Stimulated activated CD8-positive, alpha-beta memory T cell treated with anti-CD3 and anti-CD28 coated beads, Interleukin-7, amount 100 ng/mL, for 1 hour (primary cell): ENCODE data around the gene SENP1.
"Not testable (repeated sequence)": the region's sequence is repeated elsewhere in the genome, so short reads cannot be mapped to it uniquely, and the experiment has no call there.

ENCODE experiments used
- DNase-seq, 2 donors: peaks; one replicate each; pipeline ENCODE4 v3.0.0-alpha.2; 2020; ENCODE audit warnings: low read depth in 2 of 2

SENP1 gene

GRCh38 chr12:48111312-48111693, 5.4 kb upstream of the SENP1 start:
- not testable (repeated sequence) for DNase-seq

GRCh38 chr12:48110691-48111311, 4.9 kb upstream of the SENP1 start:
- DNase-seq = no peak

- DNase-seq = no peak
These were observed 3.5 kb upstream of the SENP1 start for GRCh38 chr12:48109424-48109823.

DNA sequence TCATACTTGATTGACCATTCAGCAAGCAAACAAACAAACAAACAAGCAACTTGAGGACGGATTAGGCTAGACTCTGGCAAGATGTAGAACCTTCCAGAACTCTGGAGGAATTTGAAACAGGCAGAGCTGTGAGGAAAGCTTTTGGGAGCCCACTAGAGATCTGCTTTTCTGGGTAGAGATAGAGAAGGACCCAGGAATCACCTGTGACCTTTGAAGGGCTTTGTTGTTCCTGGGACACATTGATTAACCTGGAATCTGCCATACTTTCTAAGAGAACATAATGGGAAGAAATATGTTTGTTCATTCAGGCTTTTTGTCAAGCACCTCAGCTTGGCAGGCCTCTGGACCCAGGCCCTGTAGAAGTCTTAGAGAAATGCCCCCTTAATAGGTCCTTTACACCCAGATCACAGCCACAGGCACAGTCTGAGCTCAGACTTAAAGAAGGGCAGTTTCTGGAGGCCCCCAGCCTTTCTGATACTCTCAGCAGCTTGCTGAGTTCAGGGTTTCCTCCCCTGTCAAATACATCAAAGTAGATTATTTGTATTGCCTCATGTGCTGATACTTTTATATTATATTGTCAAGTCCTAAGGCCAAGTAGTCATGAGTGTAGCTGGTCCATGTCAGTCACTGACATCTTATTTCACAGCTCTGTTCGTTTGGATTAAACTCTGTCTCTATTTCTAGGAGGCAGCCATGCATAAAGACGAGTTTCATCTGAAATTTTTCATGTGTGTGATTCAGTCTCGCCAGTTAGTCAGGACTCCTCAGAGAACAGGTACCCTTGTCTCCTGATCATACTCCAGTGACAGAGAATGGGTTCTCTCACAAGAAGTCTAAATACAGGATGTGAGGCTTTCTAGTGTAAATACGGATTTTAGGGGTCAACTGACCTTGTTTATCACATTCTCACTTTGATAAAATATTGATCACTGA, 1.1 kb upstream of the SENP1 start:
- no peak for DNase-seq

GRCh38 chr12:48105321-48105866, 485 bp downstream of the SENP1 start:
- peak in 1 of 2 donors; percentile 27 for DNase-seq

GRCh38 chr12:48104531-48104930, 1.3 kb downstream of the SENP1 start:
- no peak for DNase-seq

DNA sequence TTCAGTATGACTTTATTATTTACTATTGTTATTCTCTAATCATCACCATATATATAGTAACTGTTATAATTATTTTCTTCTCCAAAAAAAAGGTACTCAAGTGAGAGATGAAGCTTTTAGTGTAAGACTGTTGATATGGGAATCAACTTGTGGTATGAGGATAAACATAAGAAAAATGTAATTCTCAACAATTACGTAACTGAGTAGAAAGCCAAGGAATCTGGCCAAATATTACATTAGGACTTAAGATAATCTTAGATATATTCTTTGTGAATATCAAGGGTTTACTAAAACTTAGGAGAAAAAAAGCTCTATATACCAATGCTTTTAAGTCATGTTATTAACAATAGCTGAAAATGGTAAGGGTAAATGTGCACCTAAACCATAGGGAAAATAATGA, 13.3 kb downstream of the SENP1 start:
- no peak for DNase-seq

GRCh38 chr12:48086327-48086726, 19.6 kb downstream of the SENP1 start:
- DNase-seq = no peak

- no peak for DNase-seq
These were observed 20.9 kb downstream of the SENP1 start for GRCh38 chr12:48084841-48085460.

DNA sequence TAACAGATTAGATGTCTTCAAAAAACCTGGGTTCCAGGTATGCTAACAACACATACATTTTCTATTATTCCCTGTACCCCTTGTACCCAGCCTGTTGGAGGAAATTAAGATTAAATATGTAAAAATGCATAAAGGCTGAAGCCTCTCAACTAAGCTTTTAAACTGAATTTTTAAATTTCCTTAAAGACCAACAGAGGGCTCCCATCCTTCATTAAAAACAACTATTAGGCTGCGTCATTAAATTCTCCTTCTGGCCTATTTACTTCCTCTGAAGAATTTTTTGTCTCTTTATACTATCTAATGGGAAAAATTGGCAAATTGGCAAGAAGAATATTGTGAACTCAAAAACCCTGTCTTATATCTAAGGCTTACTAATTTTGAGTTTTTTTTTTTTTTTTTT, 21.8 kb downstream of the SENP1 start:
- no peak for DNase-seq

DNA sequence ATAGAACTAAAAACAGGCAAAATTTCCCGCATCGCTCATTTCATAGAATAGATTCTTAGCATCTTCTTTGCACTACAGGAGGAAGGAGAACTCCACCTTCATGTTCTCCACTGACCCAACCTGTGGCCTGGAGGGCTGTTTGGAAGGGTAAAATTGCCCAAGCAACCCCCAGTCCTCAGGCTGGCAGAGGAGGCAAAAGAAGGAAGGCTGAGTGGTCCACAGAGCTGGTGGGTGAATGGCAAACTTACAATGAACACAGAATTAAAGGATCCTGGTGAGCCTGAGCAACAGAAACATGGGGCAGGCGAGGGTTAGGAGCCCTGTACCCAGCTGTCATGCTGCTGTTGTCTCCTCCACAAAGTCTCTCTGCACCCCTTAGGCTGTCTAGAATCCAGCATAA, 25.1 kb downstream of the SENP1 start:
- DNase-seq = no peak

DNA sequence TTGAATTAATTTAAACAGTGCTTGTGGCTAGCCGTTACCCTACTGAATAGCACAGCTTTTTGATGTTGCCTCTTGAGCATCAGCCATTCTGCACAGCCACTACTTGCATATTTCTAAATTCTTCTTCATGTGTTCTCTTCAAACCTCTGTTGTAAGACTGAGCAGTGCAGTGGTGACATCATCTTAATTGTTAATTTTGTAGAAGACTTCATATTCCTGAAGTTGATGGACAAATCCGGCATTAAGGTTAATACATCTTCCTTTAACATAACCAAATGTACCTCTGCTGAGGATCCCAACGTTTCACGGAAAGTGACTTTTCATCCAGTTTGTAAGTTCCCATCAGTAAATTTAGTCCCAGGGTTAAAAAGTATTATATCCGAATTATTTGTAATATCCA, 25.6 kb downstream of the SENP1 start:
- DNase-seq = no peak

- DNase-seq = no peak
These were observed 27.0 kb downstream of the SENP1 start for GRCh38 chr12:48078901-48079300.

- no peak for DNase-seq
These were observed 28.8 kb downstream of the SENP1 start for GRCh38 chr12:48077111-48077510.

- DNase-seq = no peak
These were observed 30.0 kb downstream of the SENP1 start for GRCh38 chr12:48075832-48076231.

DNA sequence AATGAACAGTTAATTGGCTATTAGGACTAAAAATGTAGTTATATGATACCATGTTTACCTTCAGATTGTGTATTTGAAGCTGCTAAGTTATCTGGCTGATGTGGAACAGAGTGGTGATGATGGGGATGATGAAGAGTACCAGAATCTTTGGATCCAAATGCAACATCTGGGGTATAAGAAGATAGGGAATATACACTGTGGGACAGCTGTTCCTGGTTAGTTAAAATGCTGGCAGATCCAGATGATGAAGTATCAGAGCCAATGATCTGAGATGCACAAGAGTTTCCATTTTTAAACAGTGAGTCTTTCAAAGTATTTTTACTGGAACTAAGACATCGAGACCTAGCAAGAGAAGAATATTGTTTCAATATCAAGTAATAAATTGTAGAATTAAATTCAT, 31.6 kb downstream of the SENP1 start:
- no peak for DNase-seq

DNA sequence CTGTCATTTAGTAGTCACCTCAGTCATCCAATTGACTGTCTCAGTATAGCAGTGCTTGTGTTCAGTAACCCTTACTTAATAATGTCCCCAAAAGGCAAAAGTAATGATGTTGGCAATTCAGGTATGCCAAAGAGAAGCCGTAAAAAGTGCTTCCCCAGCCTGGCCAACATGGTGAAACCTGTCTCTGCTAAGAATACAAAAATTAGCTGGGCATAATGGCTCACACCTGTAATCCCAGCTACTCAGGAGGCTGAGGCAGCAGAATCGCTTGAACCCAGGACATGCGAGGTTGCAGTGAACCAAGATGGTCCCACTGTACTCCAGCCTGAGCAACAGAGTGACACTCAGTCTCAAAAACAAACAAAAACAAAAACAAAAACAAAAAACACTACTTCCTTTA, 33.6 kb downstream of the SENP1 start:
- DNase-seq = no peak

GRCh38 chr12:48071808-48072207, 34.1 kb downstream of the SENP1 start:
- no peak for DNase-seq

DNA sequence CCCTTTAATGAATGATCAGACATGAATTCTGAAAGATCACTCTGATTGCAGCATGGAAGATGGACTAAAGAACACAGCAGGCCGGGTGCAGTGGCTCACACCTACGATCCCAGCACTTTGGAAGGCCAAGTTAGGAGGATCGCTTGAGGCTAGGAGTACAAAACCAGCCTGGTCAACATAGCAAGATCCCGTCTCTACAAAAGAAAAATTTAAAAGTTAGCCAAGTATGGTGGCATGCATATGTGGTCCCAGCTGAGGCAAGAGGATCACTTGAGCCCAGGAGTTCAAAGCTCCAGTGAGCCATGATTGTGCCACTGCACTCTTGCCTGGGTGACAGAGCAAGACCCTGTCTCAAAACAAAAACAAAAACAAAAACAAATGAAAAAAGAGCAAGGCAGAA, 35.1 kb downstream of the SENP1 start:
- DNase-seq = no peak

GRCh38 chr12:48070033-48070432, 35.8 kb downstream of the SENP1 start:
- DNase-seq = no peak

- no peak for DNase-seq
These were observed 36.6 kb downstream of the SENP1 start for GRCh38 chr12:48069241-48069640.

DNA sequence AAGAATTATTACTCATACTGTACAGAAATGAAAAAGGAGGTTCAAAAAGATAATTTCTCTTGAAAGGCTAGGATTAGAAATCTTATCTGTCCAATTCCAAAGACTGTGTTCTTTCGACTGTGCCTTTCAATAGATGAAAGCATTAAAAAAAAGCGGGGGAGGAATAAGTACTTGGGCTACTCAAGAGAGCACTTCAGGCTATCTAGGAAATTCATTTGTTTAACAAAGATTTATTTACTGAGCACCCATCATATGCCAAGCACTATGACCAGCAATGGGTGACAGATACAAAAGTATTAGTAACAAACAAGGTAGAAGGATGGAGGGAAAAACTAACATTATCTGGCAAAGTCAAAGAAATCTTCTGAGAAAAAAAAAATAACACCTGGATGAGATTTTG, 37.4 kb downstream of the SENP1 start:
- no peak for DNase-seq
